Endothelial cell (in vitro differentiated cells): ENCODE measurements around the gene NRG2. TPM values are rescaled to one million over a fixed set of nuclear protein-coding genes. Genes with fewer than 3 reads are reported as not detected.

ENCODE experiments used
- DNase-seq: peaks from one replicate; pipeline ENCODE4 v3.0.0; 2021; ENCODE audit warnings: low spot score
- H3K27ac Mint-ChIP-seq: one replicate; pipeline ENCODE4 v1.8.0; 2021; ENCODE audit warnings: mixed read lengths, inconsistent platforms; ENCODE audit not compliant: unreplicated experiment
- H3K27me3 Mint-ChIP-seq: one replicate; pipeline ENCODE4 v1.8.0; 2021; ENCODE audit warnings: mild to moderate bottlenecking, moderate library complexity, mixed read lengths, inconsistent platforms; ENCODE audit not compliant: unreplicated experiment
- H3K36me3 Mint-ChIP-seq: one replicate; pipeline ENCODE4 v1.8.0; 2021; ENCODE audit warnings: mild to moderate bottlenecking, low read depth, mixed read lengths, inconsistent platforms; ENCODE audit not compliant: unreplicated experiment
- H3K4me1 Mint-ChIP-seq: one replicate; pipeline ENCODE4 v1.8.0; 2021; ENCODE audit warnings: mild to moderate bottlenecking, mixed read lengths, inconsistent platforms; ENCODE audit not compliant: unreplicated experiment
- H3K4me3 Mint-ChIP-seq: one replicate; pipeline ENCODE4 v1.8.0; 2021; ENCODE audit warnings: mild to moderate bottlenecking, mixed read lengths, inconsistent platforms; ENCODE audit not compliant: unreplicated experiment
- H3K9me3 Mint-ChIP-seq: one replicate; pipeline ENCODE4 v1.8.0; 2021; ENCODE audit warnings: mixed read lengths, inconsistent platforms; ENCODE audit not compliant: unreplicated experiment
- CTCF ChIP-seq: fragments of 200-600 bp; sonication (generic); IDR thresholded peaks from one replicate; pipeline ENCODE4 v1.5.0; 2021; ENCODE audit warnings: antibody characterized with exemption; ENCODE audit not compliant: unreplicated experiment
- total RNA-seq: library from RNA; stranded (reverse); fragmentation: NEBNext Ultra II Directional; extraction: Animal tissue kit (Norgen Biotek cat#: 25700); gene quantifications from one replicate; pipeline ENCODE4 v1.2.1, GENCODE V29; 2021; ENCODE audit not compliant: unreplicated experiment

Gene NRG2
- total RNA-seq, 1 donor from 2014 or later, result not detected

- no peak overlapping the region for H3K27ac Mint-ChIP-seq
- TF ChIP-seq CTCF, result no peak
- H3K4me1 Mint-ChIP-seq, result no peaks in the 10 kb centered on the region
- H3K4me3 Mint-ChIP-seq, result no peak overlapping the region
- no peak for DNase-seq
- H3K27me3 Mint-ChIP-seq, result peaks cover 22% of the 10 kb centered on the region
- peaks cover 4% of the 10 kb centered on the region for H3K36me3 Mint-ChIP-seq
- no peaks in the 10 kb centered on the region for H3K9me3 Mint-ChIP-seq
Measured at GRCh38 chr5:139898981-139899380, 144.1 kb downstream of the NRG2 start.

- no peaks in the 10 kb centered on the region for H3K4me1 Mint-ChIP-seq
- H3K4me3 Mint-ChIP-seq, result no peak overlapping the region
- TF ChIP-seq CTCF, result no peak
- DNase-seq, result no peak
- H3K27ac Mint-ChIP-seq, result no peak overlapping the region
- H3K9me3 Mint-ChIP-seq, result no peaks in the 10 kb centered on the region
- peaks cover 4% of the 10 kb centered on the region for H3K36me3 Mint-ChIP-seq
- peaks cover 15% of the 10 kb centered on the region for H3K27me3 Mint-ChIP-seq
Measured at GRCh38 chr5:139897982-139898381, 145.1 kb downstream of the NRG2 start.

DNA sequence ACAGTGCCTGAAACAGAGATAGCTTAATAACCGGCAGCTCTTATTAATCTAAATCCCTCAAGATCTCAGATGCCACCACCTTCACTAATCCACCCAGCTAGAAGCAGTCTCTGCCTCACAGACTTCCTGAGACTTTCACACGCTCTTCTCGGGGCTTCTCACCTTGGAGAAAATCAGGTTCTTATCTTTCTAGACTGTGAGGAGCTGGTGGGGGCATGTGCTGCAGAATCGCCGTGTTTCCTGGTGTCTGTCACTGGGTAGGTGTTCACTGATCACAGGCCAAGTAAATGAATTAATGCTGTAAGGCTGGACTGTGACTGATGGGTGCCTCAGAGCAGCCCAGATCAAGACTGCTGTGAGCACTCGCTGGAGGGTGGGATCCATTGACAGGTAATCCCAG is 145.8 kb downstream of the NRG2 start:
- Mint-ChIP-seq H3K36me3 (peaks cover 4% of the 10 kb centered on the region), H3K27ac (no peak overlapping the region), H3K9me3 (no peaks in the 10 kb centered on the region), H3K4me3 (no peak overlapping the region), H3K27me3 (peaks cover 12% of the 10 kb centered on the region), H3K4me1 (no peaks in the 10 kb centered on the region)
- TF ChIP-seq CTCF, result no peak
- DNase-seq, result no peak

- DNase-seq, result no peak
- Mint-ChIP-seq H3K4me3 (no peak overlapping the region), H3K36me3 (peaks cover 4% of the 10 kb centered on the region), H3K4me1 (no peaks in the 10 kb centered on the region), H3K9me3 (no peaks in the 10 kb centered on the region), H3K27ac (no peak overlapping the region), H3K27me3 (peaks cover 11% of the 10 kb centered on the region)
- TF ChIP-seq CTCF, result no peak
Measured at GRCh38 chr5:139896718-139897117, 146.4 kb downstream of the NRG2 start.

DNA sequence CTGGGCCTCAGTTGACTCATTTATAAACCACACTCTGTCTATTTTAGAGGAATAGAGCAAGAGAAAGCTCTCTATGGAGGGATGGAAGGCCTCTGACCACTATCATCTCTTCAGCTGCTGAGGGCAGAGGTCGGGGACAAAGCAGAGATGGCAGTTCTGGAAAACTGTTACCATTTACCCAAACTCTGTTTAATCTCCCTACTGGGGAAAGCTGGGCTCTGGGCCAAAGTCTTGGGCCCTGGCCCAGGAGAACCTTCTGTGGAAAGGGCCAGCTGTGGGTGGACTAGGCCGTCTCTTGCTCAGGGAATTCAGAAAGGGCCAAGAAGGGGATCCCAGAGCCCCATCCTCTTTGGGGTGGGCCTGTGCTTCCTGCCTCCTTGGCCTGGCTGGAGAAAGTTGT is 147.5 kb downstream of the NRG2 start:
- Mint-ChIP-seq H3K4me1 (no peaks in the 10 kb centered on the region), H3K36me3 (peaks cover 4% of the 10 kb centered on the region), H3K27me3 (peaks cover 11% of the 10 kb centered on the region), H3K9me3 (no peaks in the 10 kb centered on the region), H3K4me3 (no peak overlapping the region), H3K27ac (no peak overlapping the region)
- no peak for DNase-seq
- TF ChIP-seq CTCF, result no peak
